Measurements from ENCODE around the gene ENTPD5.

The ENTPD5 gene, protein sequence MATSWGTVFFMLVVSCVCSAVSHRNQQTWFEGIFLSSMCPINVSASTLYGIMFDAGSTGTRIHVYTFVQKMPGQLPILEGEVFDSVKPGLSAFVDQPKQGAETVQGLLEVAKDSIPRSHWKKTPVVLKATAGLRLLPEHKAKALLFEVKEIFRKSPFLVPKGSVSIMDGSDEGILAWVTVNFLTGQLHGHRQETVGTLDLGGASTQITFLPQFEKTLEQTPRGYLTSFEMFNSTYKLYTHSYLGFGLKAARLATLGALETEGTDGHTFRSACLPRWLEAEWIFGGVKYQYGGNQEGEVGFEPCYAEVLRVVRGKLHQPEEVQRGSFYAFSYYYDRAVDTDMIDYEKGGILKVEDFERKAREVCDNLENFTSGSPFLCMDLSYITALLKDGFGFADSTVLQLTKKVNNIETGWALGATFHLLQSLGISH

DNA sequence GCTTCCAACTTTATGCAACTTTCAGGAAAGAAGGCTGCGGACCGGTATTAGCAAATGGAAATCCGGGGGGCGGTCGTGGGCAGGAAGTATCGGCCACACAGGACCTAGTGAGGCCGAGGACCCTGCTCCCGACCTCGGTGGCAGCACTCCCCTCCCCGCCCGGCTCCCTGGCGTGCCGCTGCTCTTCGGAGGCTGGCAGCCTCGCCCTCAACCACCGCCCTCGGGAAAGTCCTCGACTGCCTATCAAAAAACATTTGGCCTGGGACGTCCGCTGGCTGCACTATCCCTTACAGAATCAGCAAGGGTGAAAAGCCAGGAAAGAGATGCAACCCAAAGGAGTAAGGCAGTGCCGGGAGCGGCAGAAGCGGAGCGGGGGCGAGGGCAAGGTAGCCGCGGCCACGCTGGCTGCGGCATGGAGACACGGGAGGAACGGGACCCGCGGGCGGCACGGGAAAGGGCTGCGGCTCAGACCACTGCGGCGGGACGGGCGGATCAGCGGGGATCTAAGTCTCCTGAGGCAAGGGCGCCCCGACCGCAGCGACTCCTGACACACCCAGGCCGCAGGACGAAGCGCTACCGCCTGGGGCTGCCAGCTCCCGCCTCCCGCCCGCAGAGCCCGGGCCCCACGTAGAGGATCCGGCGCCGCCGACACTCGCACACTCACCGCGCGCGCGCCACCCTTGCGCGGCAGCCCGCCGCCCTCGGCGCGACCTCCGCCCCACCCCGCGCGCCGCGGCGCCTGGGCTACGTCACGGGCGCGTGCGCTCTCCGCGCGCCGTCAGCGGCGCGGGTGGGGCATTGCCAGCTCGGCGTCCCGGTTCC lies at the start of gene ENTPD5, which contains the start of gene BBOF1:
Gene ENTPD5, minus strand, starts transcription at position 703 of the 822 bp plus-strand sequence. CDS start 31,186 bp downstream, outside the sequence.
Gene BBOF1, plus strand, starts transcription at position 764 of the 822 bp plus-strand sequence. CDS start 130 bp downstream, outside the sequence.
- DNase-seq (ENCODE audit: low read depth in 2 of 2): peak; percentile 62 to 64

DNA sequence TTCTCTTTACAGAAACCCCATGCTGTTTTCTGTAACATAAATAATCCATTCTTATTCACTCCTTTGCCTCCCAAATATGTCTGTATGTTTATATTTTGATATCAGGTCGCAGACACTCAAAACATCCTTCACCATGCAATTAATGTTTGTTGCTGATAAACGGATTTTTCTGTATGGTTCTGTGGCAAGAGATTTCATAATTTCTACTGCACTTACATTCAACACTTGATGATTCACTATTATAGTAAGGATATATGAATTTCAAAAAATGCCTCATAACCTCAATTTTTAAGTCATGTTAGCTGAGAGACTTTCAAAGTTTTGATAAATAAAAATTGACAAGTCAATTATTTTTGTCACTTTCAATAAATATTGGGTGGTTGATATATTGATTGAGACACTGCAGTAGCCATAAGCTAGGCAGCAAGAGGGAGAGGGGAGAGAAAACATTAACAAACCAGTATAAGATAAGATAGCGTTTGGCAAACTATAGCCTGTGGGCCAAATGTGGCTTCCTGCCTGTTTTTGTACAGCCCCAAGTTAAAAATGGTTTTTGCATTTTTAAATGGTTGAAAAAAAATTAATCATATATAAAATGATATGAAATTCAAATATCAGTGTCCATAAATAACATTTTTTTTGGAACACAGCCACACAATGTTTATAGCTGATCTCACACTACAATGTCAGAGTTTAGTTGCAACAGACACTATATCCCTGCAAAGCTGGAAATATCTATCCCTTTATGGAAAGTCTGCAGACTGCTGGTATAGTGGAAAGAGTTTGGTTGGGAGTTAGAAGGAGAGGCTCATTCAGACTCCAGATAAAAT lies 46.9 kb upstream of the ENTPD5 start:
- DNase-seq (ENCODE audit: low read depth in 2 of 2): no peak

DNA sequence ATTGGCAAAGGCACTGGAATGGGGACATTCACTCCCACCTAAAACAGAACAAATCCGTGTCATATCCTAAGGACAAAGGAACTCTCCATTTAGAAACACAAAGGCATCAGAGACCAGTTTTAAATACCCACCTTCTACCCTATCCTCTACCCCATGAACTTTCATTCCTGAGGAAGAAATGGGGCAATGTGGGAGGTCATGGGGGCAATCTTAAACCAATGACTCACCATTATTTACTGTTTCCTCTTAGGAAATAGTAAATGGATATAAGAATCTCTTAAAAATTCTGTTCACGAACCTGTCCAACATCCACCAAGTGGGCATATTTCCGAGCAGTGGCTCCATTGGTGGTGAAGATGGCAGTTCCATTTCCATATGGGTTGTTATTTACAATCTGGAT lies 45.8 kb upstream of the ENTPD5 start:
- DNase-seq (ENCODE audit: low read depth in 2 of 2): no peak

DNA sequence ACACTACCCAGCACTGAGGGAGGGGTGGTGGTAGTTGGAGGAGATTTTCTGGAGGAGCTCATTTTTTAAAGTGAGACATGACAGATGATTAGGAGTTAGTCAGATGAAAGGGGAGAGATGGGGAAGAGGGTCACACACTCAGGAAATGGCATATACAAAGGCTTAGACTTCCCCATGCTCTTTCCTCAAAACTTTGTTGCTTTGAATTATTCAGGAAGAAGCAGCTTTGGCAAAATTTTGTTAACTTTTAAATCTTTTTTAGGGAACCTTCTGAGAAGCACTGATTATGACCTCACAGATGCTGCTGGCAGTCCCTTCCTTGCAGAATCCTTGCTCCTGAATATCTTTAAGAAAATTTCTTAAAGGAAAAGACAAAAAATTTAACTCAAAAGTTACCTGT lies 45.3 kb upstream of the ENTPD5 start:
- DNase-seq (ENCODE audit: low read depth in 2 of 2): no peak

DNA sequence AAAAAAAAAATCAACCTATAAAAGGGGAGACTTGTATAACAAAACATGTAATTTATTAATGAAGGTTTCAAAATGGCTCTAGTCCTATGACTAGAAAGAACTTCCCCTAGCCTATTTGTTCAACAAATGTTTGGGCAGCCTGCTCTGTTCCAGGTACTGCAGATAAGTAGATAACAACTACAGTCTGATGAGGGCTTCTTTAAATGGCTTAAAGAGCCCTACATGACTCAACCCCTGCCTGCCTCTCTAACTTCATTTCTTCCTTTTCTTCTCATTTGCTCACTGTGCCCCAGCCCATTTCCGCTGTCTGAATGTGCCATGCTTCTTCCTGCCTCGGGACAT lies 43.7 kb upstream of the ENTPD5 start:
- no peak for DNase-seq (ENCODE audit: low read depth in 2 of 2)

DNA sequence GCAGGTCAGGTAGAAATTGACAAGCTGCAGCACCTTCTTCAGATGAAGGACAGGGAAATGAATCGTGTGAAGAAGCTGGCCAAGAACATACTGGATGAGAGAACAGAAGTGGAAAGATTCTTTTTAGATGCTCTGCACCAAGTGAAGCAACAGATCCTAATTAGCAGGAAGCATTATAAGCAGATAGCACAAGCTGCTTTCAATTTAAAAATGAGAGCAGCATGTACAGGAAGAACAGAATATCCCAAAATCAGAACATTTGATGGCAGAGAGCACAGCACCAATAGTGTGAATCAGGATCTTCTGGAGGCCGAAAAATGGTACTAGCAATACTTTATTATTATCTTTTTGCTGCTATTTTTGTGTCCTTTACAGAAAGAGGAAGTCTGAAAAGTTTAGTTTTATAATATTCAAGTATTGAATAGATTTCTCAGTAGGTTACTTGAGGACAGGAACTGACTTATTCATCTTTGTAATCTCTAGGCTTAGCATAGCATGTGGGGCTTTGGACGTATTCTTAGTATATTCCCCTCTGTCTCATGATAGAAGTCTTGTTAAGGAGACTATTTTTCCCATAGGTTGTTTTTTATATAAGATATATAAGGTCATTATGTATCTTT lies 30.9 kb upstream of the ENTPD5 start:
- no peak for DNase-seq (ENCODE audit: low read depth in 2 of 2)

DNA sequence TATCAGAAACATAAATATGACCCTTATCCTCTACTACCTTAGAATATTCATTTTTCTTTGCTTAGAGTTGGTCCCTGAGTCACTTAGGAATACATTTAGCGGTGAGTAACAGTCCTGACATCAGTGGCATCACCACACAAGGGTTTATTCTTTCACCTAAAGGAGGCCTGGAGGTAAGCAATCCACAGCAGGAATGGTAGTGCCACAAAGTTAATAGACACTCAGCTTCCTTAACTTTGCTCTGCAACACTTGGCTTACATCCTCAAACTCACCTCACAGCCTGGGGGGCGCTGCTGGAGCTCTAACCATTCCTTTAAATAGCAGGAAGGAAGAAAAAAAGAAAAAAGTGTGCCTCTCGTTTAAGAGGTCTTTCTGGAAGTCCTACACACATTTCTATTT lies 29.2 kb upstream of the ENTPD5 start:
- DNase-seq (ENCODE audit: low read depth in 2 of 2): no peak

DNA sequence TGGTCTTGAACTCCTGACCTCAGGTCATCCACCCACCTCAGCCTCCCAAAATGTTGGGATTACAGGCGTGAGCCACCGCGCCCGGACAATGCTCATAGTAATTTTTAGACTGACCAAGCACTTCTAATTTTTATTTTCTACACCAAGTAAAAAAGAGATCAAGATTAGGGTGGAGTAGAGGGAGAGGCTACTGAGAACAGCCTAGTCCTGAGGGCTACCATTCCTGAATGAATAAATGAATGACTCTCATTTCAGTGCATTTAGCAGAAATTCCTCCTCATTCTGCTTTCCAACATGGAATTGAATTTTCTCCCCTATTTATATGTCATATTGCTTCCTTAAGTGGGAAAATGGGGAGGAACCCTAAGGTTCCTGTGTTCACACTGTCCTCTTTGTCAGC lies 26.4 kb upstream of the ENTPD5 start:
- no peak for DNase-seq (ENCODE audit: low read depth in 2 of 2)

DNA sequence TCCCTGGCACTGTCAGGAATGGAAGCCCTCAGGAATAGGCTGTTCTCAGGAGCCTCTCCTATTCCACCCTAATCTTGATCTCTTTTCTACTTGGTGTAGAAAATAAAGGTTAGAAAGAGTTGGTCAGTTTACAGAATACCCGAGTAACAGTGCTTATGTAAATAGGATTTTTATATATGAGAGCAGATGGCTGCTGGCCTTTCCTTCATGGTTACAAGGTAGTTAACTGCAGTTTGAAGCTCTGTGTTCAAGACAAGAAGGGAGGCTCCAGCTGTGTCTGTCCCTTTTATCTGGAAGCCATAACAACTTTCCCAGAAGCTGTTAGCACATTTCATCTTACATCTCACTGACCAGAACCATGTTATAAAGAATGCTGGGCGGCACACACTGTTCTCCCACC lies 23.2 kb upstream of the ENTPD5 start:
- DNase-seq (ENCODE audit: low read depth in 2 of 2): no peak

DNA sequence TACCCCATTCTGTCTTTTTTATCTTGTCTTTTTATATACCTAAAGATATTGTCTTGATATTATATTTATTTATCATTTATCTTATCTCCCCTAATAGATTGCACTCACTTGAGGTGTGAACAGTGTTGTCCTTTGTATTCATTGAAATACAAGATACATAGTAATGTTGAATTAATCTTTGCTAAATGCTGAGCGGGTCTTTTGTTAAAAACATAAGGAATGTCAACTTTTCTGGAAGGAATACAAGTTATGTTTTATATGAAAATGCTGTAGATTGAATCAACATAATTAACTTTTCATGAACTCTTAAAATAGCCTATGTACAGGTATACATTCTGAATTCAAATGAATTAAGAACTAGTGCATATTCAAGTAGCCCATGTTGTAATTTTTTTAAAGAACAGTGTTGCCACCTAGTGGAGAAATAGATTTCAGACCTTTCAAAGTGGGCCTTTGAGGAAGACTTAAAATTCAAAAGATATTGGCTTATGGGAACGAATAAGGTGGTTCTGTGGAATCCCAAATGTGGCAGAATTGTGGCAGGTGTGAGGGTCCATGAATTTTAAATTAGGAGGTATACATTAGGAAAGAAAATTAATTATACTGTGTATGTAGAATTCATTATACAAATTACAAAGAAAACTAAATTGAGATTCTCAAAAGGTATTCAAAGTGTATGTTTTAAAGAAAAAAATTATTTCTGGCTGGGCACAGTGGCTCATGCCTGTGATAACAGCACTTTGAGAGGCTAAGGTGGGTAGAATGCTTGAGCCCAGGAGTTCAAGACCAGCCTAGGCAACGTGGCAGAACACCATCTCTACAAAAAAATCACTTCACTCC lies 19.2 kb upstream of the ENTPD5 start:
- peak in 1 of 2 experiments; percentile 23 for DNase-seq (ENCODE audit: low read depth in 2 of 2)

DNA sequence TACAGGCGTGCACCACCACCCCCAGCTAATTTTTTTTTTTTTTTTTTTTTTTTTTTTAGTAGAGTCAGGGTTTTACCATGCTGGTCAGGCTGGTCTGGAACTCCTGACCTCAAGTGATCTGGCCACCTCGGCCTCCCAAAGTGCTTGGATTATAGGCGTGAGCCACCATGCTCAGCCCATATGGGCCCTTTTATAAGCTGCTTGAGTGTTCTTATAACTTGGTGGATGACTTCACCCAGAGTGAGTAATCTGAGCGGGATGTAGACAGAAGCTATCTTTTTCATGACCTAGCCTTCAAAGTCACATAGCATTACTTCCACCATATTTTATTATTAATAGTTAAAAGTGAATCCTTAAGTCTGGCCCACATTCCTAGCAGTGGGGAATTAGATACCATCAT lies 16.5 kb upstream of the ENTPD5 start:
- DNase-seq (ENCODE audit: low read depth in 2 of 2): peak in 1 of 2 experiments; percentile 7

DNA sequence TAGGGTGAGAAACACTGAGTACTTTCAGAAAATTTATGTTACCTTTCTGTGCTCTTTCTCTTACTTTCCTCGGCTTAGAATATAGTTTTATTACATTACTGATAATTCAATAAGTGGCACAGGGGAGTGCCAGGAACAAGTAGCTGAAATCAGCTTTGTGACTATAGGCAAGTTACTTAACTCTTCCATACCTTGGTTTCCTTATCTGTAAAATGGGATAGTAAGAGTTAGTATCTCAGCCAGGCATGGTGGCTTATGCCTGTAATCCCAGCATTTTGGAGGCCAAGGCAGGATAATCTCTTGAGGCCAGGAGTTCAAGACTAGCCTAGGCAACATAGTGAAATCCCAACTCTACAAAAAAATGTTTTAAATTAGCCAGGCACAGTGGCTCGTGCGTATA lies 15.5 kb upstream of the ENTPD5 start:
- no peak for DNase-seq (ENCODE audit: low read depth in 2 of 2)

DNA sequence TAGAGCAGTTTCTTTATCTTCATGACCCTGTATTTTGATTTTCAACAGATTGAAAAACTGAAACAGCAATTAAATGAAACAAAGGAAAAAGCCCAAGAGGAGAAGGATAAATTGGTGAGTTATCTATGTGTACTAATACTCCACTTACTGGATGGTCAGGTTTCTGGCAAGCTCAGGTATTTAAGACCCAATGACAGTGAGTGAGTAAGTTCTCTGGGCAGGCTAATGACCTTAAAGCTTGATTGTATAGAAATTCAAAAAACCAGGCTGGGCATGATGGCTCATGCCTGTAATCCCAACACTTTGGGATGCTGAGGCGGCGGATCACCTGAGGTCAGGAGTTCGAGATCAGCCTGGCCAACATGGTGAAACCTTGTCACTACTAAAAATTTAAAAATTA lies 10.0 kb upstream of the ENTPD5 start:
- DNase-seq (ENCODE audit: low read depth in 2 of 2): no peak

DNA sequence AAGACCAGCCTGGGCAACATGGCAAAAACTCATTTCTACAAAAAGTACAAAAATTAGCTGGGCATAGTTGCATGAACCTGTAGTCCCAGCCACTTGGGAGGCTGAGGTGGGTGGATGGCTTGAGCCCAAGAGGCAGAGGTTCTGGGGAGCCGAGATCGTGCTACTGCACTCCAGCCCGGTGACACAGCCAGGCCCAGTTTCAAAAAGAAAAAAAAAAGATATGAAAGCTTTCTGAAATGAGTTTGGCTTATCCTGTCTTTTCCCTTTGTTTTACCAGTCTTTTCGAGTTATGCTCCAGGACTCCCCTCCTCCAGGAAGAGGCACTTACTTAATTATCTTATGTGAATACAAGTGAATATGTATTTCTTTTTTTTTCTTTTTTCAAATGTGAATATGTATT lies 3.3 kb upstream of the ENTPD5 start:
- no peak for DNase-seq (ENCODE audit: low read depth in 2 of 2)

DNA sequence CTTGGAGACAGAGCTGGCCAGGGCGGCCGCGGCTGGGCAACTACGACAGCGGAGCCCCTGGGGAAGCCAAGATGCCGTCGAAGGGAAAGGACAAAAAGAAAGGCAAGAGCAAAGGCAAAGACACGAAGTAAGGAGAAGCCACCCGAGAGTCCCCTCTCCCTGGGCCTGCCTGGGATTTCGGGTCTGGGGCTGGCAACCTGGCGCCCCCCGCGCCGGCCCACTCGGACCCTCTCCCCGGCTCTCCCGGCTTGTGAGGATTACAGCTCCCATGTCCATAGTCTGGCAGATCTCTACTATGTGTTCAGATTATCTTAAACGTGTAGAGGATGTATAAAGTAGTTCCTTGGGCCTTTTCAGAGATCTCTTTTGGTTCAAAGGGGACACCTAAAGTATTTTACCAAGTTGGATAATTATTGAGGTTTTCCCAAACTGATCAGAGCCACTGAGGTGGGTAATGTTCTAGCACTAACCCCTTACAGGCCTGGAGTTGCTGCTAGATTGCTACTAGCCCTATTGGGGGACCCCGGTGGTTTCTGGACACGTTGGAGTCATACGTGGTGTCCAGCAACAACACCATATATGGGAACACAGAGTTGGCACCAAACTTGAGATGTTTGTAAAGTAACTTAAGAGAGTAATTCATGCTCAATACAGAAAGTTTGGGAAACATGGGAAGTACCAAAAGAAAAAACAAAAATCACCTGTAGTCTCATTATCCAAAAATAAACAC lies 485 bp upstream of the ENTPD5 start:
- DNase-seq (ENCODE audit: low read depth in 2 of 2): peak in 1 of 2 experiments; percentile 16

DNA sequence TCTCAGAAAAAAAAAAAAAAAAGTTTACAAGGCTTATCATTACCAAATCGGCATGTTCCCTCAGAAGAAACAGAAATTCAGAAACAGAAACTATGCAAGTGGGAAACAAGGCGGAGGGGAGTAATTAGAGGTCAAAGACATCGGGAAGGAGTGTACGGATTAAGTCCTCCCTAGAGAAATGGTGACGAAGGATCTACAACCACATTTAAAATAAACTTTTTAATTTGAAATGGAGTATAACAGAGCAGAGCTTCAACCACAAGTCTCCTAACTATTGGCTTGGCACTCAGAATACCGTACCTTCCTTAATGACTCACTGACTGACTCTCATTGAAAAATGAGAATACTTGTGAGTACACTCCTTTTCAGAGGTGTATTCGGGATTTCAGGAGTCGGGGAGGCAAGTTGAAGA lies 908 bp downstream of the ENTPD5 start:
- peak; percentile 41 to 49 for DNase-seq (ENCODE audit: low read depth in 2 of 2)

DNA sequence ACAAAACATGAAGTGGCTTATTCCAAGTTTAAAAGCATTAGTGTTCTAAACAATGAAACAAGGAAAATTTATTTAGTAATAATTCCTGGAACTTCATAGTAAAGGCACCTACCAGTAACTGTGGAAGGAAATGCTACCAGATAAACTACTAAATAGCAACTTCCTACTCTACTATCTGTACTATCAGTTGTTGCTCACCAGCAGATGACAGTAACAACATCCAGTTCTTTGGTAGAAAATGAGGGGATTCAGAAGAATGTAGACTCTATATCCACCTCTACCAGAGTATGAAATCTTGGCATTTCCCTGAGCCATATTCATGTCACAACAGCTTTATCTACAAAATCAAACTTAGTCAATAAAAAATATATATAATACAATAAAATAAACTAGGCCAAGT lies 3.1 kb downstream of the ENTPD5 start:
- no peak for DNase-seq (ENCODE audit: low read depth in 2 of 2)

DNA sequence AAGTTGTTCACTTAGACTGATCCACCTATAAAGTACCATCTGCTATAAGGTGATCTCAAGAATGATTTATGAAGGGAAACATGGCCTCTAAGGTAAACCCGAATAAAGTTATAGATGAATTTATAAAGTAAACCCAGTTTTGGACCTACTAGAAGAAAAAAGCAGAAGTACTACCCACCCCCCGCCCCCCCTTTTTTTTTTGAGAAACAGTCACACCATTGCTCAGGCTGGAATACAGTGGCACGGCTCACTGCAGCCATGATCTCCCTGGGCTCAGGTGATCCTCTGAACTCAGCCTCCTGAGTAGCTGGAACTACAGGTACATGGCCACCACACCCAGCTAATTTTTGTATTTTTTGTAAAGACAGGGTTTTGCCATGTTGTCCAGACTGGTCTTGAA lies 3.9 kb downstream of the ENTPD5 start:
- no peak for DNase-seq (ENCODE audit: low read depth in 2 of 2)

DNA sequence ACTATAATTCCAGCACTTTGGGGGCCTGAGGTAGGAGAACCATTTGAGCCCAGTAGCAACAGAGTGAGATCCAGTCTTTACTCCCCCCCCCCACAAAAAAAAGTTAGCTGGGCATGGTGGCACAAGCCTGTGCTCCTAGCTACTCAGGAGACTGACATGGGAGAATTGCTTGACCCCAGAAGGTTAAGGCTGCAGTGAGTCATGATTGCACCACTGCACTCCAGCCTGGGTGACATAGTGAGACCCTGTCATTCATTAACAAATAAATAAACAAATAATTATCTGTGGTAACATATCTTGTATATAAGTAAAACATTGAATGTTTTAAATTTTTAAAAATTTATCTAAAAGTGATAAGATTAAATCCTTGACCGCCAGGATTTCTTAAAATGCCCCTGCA lies 4.8 kb downstream of the ENTPD5 start:
- no peak for DNase-seq (ENCODE audit: low read depth in 2 of 2)
